ENCODE results near the gene PATZ1.

DNA sequence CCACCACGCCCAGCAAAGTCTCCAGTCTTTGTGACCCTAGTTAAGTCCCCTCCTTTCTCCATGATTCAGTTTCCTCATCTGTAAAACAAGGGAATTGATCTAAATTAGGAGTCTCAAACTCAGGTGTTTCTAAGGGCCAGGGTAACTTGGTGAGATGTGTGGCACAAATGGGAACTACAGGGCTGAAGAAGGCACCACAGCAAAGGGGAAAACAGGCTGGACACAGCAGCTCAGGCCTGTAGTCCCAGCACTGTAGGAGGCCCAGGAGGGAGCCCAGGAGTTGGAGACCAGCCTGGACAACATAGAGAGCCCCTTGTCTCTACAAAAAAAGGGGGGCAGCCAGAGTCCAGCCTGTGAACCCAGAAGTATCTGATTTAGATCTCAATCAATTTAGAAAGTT is 15.6 kb upstream of the PATZ1 start:
- TF ChIP-seq, protein P1, sequence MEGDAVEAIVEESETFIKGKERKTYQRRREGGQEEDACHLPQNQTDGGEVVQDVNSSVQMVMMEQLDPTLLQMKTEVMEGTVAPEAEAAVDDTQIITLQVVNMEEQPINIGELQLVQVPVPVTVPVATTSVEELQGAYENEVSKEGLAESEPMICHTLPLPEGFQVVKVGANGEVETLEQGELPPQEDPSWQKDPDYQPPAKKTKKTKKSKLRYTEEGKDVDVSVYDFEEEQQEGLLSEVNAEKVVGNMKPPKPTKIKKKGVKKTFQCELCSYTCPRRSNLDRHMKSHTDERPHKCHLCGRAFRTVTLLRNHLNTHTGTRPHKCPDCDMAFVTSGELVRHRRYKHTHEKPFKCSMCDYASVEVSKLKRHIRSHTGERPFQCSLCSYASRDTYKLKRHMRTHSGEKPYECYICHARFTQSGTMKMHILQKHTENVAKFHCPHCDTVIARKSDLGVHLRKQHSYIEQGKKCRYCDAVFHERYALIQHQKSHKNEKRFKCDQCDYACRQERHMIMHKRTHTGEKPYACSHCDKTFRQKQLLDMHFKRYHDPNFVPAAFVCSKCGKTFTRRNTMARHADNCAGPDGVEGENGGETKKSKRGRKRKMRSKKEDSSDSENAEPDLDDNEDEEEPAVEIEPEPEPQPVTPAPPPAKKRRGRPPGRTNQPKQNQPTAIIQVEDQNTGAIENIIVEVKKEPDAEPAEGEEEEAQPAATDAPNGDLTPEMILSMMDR (IDR thresholded peaks at IDR 0.05), result no peak
- no peak for TF ChIP-seq POLR2A (IDR thresholded peaks at IDR 0.05)

All from testis (tissue), 2 donors.